Measurements from ENCODE around the gene HSPB8. TPM values are rescaled to one million over a fixed set of nuclear protein-coding genes. Genes with fewer than 3 reads are reported as not detected.

Gene HSPB8
- total RNA-seq, 1 donor from 2014 or later: 54.6 TPM

DNA sequence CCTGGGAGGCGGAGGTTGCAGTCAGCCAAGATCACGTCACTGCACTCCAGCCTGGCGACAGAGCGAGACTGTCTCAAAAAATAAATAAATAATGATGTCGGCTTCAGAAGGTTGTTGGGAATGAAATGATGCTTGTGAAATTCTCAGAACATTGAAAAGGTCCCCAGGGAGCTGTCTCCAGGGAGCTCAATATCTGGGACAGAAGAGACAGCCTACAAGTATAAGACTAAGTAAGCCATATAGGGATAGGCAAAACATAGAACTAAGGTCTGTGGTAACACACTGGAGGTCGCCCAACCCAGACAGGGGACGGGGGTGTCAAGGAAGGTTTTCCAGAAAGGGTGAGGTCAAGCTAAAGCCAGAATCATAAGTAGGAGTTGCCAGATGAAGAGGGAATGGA is 29.5 kb upstream of the HSPB8 start:
- H3K9me3 ChIP-seq (ENCODE audit: insufficient read depth, low read depth, low read length): no peaks in the 10 kb centered on the region
- Mint-ChIP-seq H3K4me3 (ENCODE audit: unreplicated experiment) (no peak overlapping the region), H3K36me3 (ENCODE audit: low read depth, unreplicated experiment) (peaks cover 1% of the 10 kb centered on the region), H3K27me3 (ENCODE audit: low read depth, unreplicated experiment) (peaks cover 2% of the 10 kb centered on the region), H3K9me3 (ENCODE audit: unreplicated experiment) (peaks cover 5% of the 10 kb centered on the region), H3K4me1 (ENCODE audit: low read depth, unreplicated experiment) (peaks cover 9% of the 10 kb centered on the region), H3K27ac (ENCODE audit: unreplicated experiment) (no peak overlapping the region)
- no peak overlapping the region for H3K4me2 ChIP-seq (ENCODE audit: low read length)
- H3K27me3 ChIP-seq (ENCODE audit: insufficient read depth, low read length): no peaks in the 10 kb centered on the region
- FAIRE-seq: no peak
- no peak overlapping the region for H2AFZ ChIP-seq (ENCODE audit: low read depth, low read length)
- no peak overlapping the region for H3K27ac ChIP-seq (ENCODE audit: low read depth, low read length)
- no peaks in the 10 kb centered on the region for H3K4me1 ChIP-seq (ENCODE audit: insufficient read depth, low read length)
- H4K20me1 ChIP-seq (ENCODE audit: insufficient read depth, low read length): no peaks in the 10 kb centered on the region
- no peaks in the 10 kb centered on the region for H3K79me2 ChIP-seq (ENCODE audit: insufficient read depth, low read length)
- H3K36me3 ChIP-seq (ENCODE audit: insufficient read depth, low read length): no peaks in the 10 kb centered on the region
- no peak for DNase-seq (ENCODE audit: low read depth)
- no peak overlapping the region for H3K9ac ChIP-seq (ENCODE audit: low read length)
- H3K4me3 ChIP-seq (ENCODE audit: insufficient read depth, low read depth, low read length): no peak overlapping the region
- TF ChIP-seq, protein P1, sequence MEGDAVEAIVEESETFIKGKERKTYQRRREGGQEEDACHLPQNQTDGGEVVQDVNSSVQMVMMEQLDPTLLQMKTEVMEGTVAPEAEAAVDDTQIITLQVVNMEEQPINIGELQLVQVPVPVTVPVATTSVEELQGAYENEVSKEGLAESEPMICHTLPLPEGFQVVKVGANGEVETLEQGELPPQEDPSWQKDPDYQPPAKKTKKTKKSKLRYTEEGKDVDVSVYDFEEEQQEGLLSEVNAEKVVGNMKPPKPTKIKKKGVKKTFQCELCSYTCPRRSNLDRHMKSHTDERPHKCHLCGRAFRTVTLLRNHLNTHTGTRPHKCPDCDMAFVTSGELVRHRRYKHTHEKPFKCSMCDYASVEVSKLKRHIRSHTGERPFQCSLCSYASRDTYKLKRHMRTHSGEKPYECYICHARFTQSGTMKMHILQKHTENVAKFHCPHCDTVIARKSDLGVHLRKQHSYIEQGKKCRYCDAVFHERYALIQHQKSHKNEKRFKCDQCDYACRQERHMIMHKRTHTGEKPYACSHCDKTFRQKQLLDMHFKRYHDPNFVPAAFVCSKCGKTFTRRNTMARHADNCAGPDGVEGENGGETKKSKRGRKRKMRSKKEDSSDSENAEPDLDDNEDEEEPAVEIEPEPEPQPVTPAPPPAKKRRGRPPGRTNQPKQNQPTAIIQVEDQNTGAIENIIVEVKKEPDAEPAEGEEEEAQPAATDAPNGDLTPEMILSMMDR (IDR thresholded peaks at IDR 0.05; ENCODE audit: insufficient read depth, low read depth, low read length): no peak
- no peak for TF ChIP-seq EZH2 (IDR thresholded peaks at IDR 0.05; ENCODE audit: insufficient read depth, low read length)

DNA sequence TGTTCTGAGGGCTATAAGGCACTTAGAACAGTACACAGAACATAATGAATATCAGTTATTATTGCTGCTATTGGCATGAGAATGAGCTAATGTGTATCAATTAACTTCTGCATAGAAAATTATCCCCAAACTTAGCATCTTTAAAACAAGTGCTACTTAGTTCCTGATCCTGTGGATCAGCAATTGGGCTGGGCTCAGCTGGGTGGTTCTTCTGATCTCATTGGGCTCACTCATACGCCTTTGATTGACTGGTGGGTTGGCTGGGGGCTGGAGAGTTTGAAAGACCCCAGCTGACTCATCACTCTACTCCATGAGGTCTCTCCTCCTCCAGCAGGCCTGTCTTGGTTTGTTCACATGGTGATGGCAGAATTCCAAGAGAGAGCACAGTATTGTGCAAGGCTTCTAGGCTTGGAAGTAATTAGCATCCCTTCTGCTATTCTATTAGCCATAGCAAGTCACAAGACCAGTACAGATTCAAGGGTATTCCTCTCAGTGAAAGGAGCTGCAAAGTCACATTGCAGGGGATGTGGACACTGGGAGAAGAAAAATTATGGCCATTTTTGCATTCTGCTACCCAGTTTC is 27.2 kb upstream of the HSPB8 start:
- H4K20me1 ChIP-seq (ENCODE audit: insufficient read depth, low read length): no peaks in the 10 kb centered on the region
- H3K36me3 Mint-ChIP-seq (ENCODE audit: low read depth, unreplicated experiment): no peaks in the 10 kb centered on the region
- DNase-seq (ENCODE audit: low read depth) (no peak), FAIRE-seq (no peak)
- no peaks in the 10 kb centered on the region for H3K79me2 ChIP-seq (ENCODE audit: insufficient read depth, low read length)
- H3K27me3 Mint-ChIP-seq (ENCODE audit: low read depth, unreplicated experiment): peaks cover 2% of the 10 kb centered on the region
- TF ChIP-seq, protein P1 (IDR thresholded peaks at IDR 0.05; ENCODE audit: insufficient read depth, low read depth, low read length): no peak
- TF ChIP-seq EZH2 (IDR thresholded peaks at IDR 0.05; ENCODE audit: insufficient read depth, low read length): no peak
- no peak overlapping the region for H3K4me2 ChIP-seq (ENCODE audit: low read length)
- H3K9me3 ChIP-seq (ENCODE audit: insufficient read depth, low read depth, low read length): no peaks in the 10 kb centered on the region
- no peak overlapping the region for H3K27ac Mint-ChIP-seq (ENCODE audit: unreplicated experiment)
- H2AFZ ChIP-seq (ENCODE audit: low read depth, low read length): no peak overlapping the region
- H3K9me3 Mint-ChIP-seq (ENCODE audit: unreplicated experiment): peaks cover 5% of the 10 kb centered on the region
- H3K4me1 ChIP-seq (ENCODE audit: insufficient read depth, low read length): no peaks in the 10 kb centered on the region
- no peak overlapping the region for H3K27ac ChIP-seq (ENCODE audit: low read depth, low read length)
- H3K9ac ChIP-seq (ENCODE audit: low read length): no peak overlapping the region
- H3K36me3 ChIP-seq (ENCODE audit: insufficient read depth, low read length): no peaks in the 10 kb centered on the region
- no peaks in the 10 kb centered on the region for H3K27me3 ChIP-seq (ENCODE audit: insufficient read depth, low read length)
- H3K4me3 ChIP-seq (ENCODE audit: insufficient read depth, low read depth, low read length): no peak overlapping the region
- H3K4me3 Mint-ChIP-seq (ENCODE audit: unreplicated experiment): no peak overlapping the region
- peaks cover 9% of the 10 kb centered on the region for H3K4me1 Mint-ChIP-seq (ENCODE audit: low read depth, unreplicated experiment)
